ENCODE measurements around the gene NMB. TPM values are rescaled to one million over a fixed set of nuclear protein-coding genes. Genes with fewer than 3 reads are reported as not detected.
"Not testable (repeated sequence)": the region's sequence is repeated elsewhere in the genome, so short reads cannot be mapped to it uniquely, and the experiment has no call there.

The NMB gene
- total and polyA plus RNA-seq, 7 donors: 1.0 to 6.3 (median 2.1) TPM

DNA sequence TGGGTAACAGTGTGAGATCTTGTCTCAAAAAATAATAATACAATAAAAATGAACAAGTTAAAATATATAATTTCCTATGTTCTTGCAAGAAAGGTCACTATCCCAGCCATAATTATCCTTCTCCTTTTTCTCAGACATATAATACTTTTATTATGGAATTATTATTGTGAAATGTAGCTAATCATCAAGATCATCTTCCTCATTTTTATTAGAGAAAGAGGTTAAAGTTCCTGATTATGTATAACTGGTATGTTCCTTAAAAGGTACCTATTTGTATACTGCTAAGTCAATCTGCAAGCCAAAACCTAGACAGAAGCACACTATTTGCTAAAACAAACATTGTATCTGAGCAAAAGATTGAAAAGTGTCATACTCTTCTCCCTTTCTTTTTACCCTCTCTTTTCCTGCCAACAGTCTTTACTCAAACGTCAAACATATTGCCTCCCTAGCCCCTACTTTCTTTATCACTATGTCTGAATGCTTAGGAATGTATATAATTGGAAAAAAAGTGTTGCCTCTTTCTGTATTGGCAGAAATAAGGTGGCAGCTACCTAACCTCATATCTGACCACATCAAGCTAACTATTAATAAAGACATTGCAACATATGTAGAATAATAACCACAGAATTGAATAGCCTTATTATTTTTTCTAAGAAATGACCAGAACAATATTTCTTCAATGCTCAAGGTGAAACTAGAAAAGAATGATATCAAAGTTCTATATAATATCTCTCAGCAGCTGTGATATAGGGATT, 39.4 kb upstream of the NMB start:
- Histone ChIP-seq H3K4me1 (peaks cover 16% of the 10 kb centered on the region), H3K27ac (no peak overlapping the region), H3K36me3 (ENCODE audit: insufficient read depth in 1 of 2, low read depth in 1 of 2) (no peaks in the 10 kb centered on the region), H3K4me3 (no peak overlapping the region), H3K27me3 (ENCODE audit: insufficient read depth in 3 of 3, low read length in 2 of 3) (no peaks in the 10 kb centered on the region), H3K9me3 (no peaks in the 10 kb centered on the region)
- WGBS, 3 donors: 29 to 35% (median 33%) methylated on average over 1 of the region's 1 CpG
- intact Hi-C loops (cut with DNase I): no loop called here
- DNase-seq (no peak), ATAC-seq (no peak)
- TF ChIP-seq, protein P1, sequence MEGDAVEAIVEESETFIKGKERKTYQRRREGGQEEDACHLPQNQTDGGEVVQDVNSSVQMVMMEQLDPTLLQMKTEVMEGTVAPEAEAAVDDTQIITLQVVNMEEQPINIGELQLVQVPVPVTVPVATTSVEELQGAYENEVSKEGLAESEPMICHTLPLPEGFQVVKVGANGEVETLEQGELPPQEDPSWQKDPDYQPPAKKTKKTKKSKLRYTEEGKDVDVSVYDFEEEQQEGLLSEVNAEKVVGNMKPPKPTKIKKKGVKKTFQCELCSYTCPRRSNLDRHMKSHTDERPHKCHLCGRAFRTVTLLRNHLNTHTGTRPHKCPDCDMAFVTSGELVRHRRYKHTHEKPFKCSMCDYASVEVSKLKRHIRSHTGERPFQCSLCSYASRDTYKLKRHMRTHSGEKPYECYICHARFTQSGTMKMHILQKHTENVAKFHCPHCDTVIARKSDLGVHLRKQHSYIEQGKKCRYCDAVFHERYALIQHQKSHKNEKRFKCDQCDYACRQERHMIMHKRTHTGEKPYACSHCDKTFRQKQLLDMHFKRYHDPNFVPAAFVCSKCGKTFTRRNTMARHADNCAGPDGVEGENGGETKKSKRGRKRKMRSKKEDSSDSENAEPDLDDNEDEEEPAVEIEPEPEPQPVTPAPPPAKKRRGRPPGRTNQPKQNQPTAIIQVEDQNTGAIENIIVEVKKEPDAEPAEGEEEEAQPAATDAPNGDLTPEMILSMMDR (IDR thresholded peaks at IDR 0.05): no peak

- Histone ChIP-seq H3K27ac (no peak overlapping the region), H3K4me1 (peaks cover 20% of the 10 kb centered on the region), H3K27me3 (ENCODE audit: insufficient read depth in 3 of 3, low read length in 2 of 3) (no peaks in the 10 kb centered on the region), H3K36me3 (ENCODE audit: insufficient read depth in 1 of 2, low read depth in 1 of 2) (no peaks in the 10 kb centered on the region), H3K4me3 (no peak overlapping the region), H3K9me3 (no peaks in the 10 kb centered on the region)
- ATAC-seq (no peak), DNase-seq (no peak)
- TF ChIP-seq, protein P1 (IDR thresholded peaks at IDR 0.05): no peak
- intact Hi-C loops (cut with DNase I): no loop called here
- 83 to 86% (median 85%) methylated on average over 4 of the region's 4 CpGs for WGBS, 3 donors
Observed at GRCh38 chr15:84696757-84697156, 38.8 kb upstream of the NMB start.

DNA sequence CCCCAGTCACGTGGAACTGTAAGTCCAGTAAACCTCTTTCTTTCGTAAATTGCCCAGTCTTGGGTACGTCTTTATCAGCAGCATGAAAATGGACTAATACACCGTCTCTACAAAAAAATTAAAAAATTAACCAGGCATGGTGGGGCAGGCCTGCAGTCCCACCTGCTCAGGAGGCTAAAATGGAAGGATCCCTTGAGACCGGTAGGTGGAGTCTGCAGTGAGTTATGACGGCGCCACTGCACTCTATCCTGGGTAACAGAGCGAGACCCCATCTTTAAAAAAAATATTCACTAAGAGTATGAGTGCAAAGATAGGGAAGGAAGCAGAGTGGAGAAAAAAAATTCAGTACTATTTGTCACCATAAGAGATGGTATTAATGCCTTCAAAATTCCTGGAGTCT, 32.3 kb upstream of the NMB start:
- DNase-seq (no peak), ATAC-seq (no peak)
- Histone ChIP-seq H3K36me3 (ENCODE audit: insufficient read depth in 1 of 2, low read depth in 1 of 2) (peaks cover 0 to 60% of the 10 kb centered on the region in 2 donors), H3K27ac (no peak overlapping the region), H3K4me1 (peaks cover 4% of the 10 kb centered on the region), H3K4me3 (no peak overlapping the region), H3K9me3 (no peaks in the 10 kb centered on the region), H3K27me3 (ENCODE audit: insufficient read depth in 3 of 3, low read length in 2 of 3) (no peaks in the 10 kb centered on the region)
- intact Hi-C loops (cut with DNase I): no loop called here
- TF ChIP-seq, protein P1 (IDR thresholded peaks at IDR 0.05): no peak
- WGBS, 3 donors: 93 to 95% (median 94%) methylated on average over 8 of the region's 8 CpGs

GRCh38 chr15:84689858-84690257, 31.9 kb upstream of the NMB start:
- H3K36me3 ChIP-seq (ENCODE audit: insufficient read depth in 1 of 2, low read depth in 1 of 2): peaks cover 0 to 65% of the 10 kb centered on the region in 2 donors
- intact Hi-C loops (cut with DNase I): no loop called here
- peaks cover 4% of the 10 kb centered on the region for H3K4me1 ChIP-seq
- no peak overlapping the region for H3K4me3 ChIP-seq
- TF ChIP-seq, protein P1 (IDR thresholded peaks at IDR 0.05): no peak
- no peak overlapping the region for H3K27ac ChIP-seq
- ATAC-seq (no peak), DNase-seq (no peak)
- no peaks in the 10 kb centered on the region for H3K27me3 ChIP-seq (ENCODE audit: insufficient read depth in 3 of 3, low read length in 2 of 3)
- 90 to 92% (median 90%) methylated on average over 4 of the region's 4 CpGs for WGBS, 3 donors
- H3K9me3 ChIP-seq: no peaks in the 10 kb centered on the region

GRCh38 chr15:84686446-84686845, 28.4 kb upstream of the NMB start:
- H3K27ac ChIP-seq; H3K4me3 ChIP-seq; intact Hi-C loops (cut with DNase I); H3K4me1 ChIP-seq; H3K27me3 ChIP-seq (ENCODE audit: insufficient read depth in 3 of 3, low read length in 2 of 3); DNase-seq; H3K9me3 ChIP-seq; ATAC-seq: not testable (repeated sequence)
- H3K36me3 ChIP-seq (ENCODE audit: insufficient read depth in 1 of 2, low read depth in 1 of 2): peaks cover 4 to 91% of the 10 kb centered on the region in 2 donors
- WGBS, 3 donors: 92 to 96% (median 94%) methylated on average over 7 of the region's 7 CpGs
